K562 (cell line): Measurements from ENCODE around the gene HES4. TPM values are rescaled to one million over a fixed set of nuclear protein-coding genes. Genes with fewer than 3 reads are reported as not detected.

Experiments used
- DDX20 ChIP-seq: fragments of 450-650 bp; IDR thresholded peaks from 2 replicates; pipeline ENCODE4 v1.6.1; 2016; ENCODE audit warnings: missing genetic modification characterization, low read depth, mild to moderate bottlenecking, missing compliant biosample characterization, moderate library complexity
- FOXM1 ChIP-seq, 2 experiments: fragments of 450-650 bp in 1 of 2; sonication (generic) in 1 of 2; formaldehyde crosslinking in 1 of 2; IDR thresholded peaks; 2 replicates each; pipeline versions ENCODE4 v1.6.1 to v1.9.0; 2017 to 2022; ENCODE audit warnings: low read depth in 2 of 2, mild to moderate bottlenecking in 2 of 2, missing genetic modification reagents in 1 of 2, moderate library complexity in 1 of 2
- HDAC1 ChIP-seq, 2 experiments: fragments of 450-650 bp; IDR thresholded peaks; 2 replicates each; pipeline ENCODE4 v1.6.1; 2016 to 2017; ENCODE audit warnings: inconsistent platforms in 1 of 2, mild to moderate bottlenecking in 1 of 2, moderate library complexity in 1 of 2
- KLF13 ChIP-seq: fragments of 450-650 bp; IDR thresholded peaks from 2 replicates; pipeline ENCODE4 v1.6.1; 2016; ENCODE audit warnings: missing genetic modification characterization, low read depth, mild to moderate bottlenecking, missing compliant biosample characterization, moderate library complexity, borderline replicate concordance
- SRF ChIP-seq, 2 experiments: fragments of 250-450, 450-650 bp in 1 of 2; sonication (Bioruptor Pico) in 1 of 2; sonication (generic) in 1 of 2; formaldehyde crosslinking; IDR thresholded peaks; 2 replicates each; pipeline versions ENCODE4 v1.5.0 to v1.5.1; 2020 to 2022; ENCODE audit warnings: mild to moderate bottlenecking in 1 of 2, missing genetic modification reagents in 1 of 2
- TAF7 ChIP-seq: fragments of 450-650 bp; IDR thresholded peaks from 2 replicates; pipeline ENCODE4 v1.6.1; 2016; ENCODE audit warnings: missing genetic modification characterization, missing compliant biosample characterization
- ZNF408 ChIP-seq: fragments of 250-450 bp; sonication (Bioruptor Pico); IDR thresholded peaks from 2 replicates; pipeline ENCODE4 v1.4.0; 2020; ENCODE audit warnings: low read depth, mild to moderate bottlenecking, moderate library complexity
- ZNF740 ChIP-seq, 3 experiments: fragments of 200-800 bp in 1 of 3; sonication (Bioruptor generic) in 1 of 3; sonication (generic) in 1 of 3; formaldehyde crosslinking in 1 of 3; IDR thresholded peaks; 2 replicates each; pipeline versions ENCODE4 v1.6.1 to v1.8.0; 2016 to 2022; ENCODE audit warnings: mild to moderate bottlenecking in 2 of 3, missing compliant biosample characterization in 2 of 3, missing genetic modification characterization in 2 of 3, missing genetic modification reagents in 1 of 3
- polyA plus RNA-seq, 8 experiments: library from polyadenylated mRNA; depleted of rRNA in 4 of 8; stranded (reverse) in 5 of 8; unstranded in 3 of 8; fragments of >200 nt; fragmentation: Nextera tagmentation in 2 of 8; fragmentation: Illumina TruSeq in 1 of 8; extraction: Ambion mirVana in 2 of 8; extraction: Trizol in 1 of 8; gene quantifications; 2 replicates each; pipeline versions ENCODE4 v1.2.1 to v1.2.3, GENCODE V29; 2011 to 2014; ENCODE audit warnings: inconsistent platforms in 1 of 8, missing spikeins in 1 of 8
- total RNA-seq, 7 experiments: library from RNA; depleted of rRNA in 6 of 7; stranded (reverse); fragments of >200 nt in 6 of 7; fragmentation: Illumina TruSeq in 2 of 7; extraction: Trizol in 2 of 7; gene quantifications; 2 replicates each; pipeline versions ENCODE4 v1.2.1 to v1.2.3, GENCODE V29; 2011 to 2021; ENCODE audit warnings: low replicate concordance in 1 of 7
- TF ChIP-seq, protein P1 (sequence below): sonication (generic); formaldehyde crosslinking; IDR thresholded peaks from 2 replicates; pipeline ENCODE4 v1.8.1; 2022; ENCODE audit warnings: missing genetic modification reagents
- TF ChIP-seq, protein P2 (sequence below), 2 experiments: IDR thresholded peaks; 2 replicates each; pipeline ENCODE4 v1.6.1; 2011; ENCODE audit warnings: borderline replicate concordance in 1 of 2, control low read depth in 1 of 2, low read depth in 1 of 2, low read length in 1 of 2, mild to moderate bottlenecking in 1 of 2, mixed read lengths in 1 of 2, moderate library complexity in 1 of 2; ENCODE audit not compliant: insufficient read depth in 1 of 2, insufficient read length in 1 of 2, poor library complexity in 1 of 2, severe bottlenecking in 1 of 2; ENCODE audit errors: extremely low read depth in 1 of 2
- TF ChIP-seq, protein P3 (sequence below), 2 experiments: fragments of 450-650 bp in 1 of 2; IDR thresholded peaks; 2 replicates each; pipeline ENCODE4 v1.6.1; 2011 to 2017; ENCODE audit warnings: low read depth in 2 of 2, antibody characterized with exemption in 1 of 2, borderline replicate concordance in 1 of 2, low read length in 1 of 2, mild to moderate bottlenecking in 1 of 2, mixed read lengths in 1 of 2; ENCODE audit not compliant: control insufficient read depth in 1 of 2
- TF ChIP-seq, protein P4 (sequence below), 2 experiments: IDR thresholded peaks; 2 replicates each; pipeline ENCODE4 v1.6.1; 2012; ENCODE audit warnings: improper control_type of control experiment in 2 of 2, low read depth in 2 of 2, low read length in 2 of 2, borderline replicate concordance in 1 of 2

The HES4 gene
- total and polyA plus RNA-seq, 9 of the 15 experiments (the other 6 are each of a cell fraction or from before 2014, with no cell fraction given) = 0.21 to 43.7 (median 5.3) TPM; not detected in 2

DNA sequence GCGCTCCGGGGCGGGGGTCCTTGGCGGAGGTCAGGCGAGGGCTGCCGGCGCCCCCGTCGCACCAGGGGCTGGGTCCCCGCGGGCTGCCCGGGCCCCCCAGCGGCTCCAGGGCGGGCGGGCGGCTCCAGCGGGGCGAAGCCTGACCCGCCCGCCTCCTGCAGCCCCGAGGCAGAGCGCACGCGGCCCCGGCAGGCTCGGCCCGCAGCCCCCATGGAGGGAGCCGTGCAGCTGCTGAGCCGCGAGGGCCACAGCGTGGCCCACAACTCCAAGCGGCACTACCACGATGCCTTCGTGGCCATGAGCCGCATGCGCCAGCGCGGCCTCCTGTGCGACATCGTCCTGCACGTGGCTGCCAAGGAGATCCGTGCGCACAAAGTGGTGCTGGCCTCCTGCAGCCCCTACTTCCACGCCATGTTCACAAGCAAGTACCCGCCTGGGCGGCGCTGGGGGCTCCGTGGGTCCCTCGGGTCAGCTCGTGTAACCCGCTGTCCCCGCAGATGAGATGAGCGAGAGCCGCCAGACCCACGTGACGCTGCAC lies 38.7 kb downstream of the HES4 start (continued):
- TF ChIP-seq, protein P1, sequence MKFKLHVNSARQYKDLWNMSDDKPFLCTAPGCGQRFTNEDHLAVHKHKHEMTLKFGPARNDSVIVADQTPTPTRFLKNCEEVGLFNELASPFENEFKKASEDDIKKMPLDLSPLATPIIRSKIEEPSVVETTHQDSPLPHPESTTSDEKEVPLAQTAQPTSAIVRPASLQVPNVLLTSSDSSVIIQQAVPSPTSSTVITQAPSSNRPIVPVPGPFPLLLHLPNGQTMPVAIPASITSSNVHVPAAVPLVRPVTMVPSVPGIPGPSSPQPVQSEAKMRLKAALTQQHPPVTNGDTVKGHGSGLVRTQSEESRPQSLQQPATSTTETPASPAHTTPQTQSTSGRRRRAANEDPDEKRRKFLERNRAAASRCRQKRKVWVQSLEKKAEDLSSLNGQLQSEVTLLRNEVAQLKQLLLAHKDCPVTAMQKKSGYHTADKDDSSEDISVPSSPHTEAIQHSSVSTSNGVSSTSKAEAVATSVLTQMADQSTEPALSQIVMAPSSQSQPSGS (CRISPR knock-in tag) = peak; percentile 64; the same call in 1 of the 2 replicates
- no peak for TF ChIP-seq TAF7 (tag)
- no peak for TF ChIP-seq KLF13
- TF ChIP-seq, protein P2, sequence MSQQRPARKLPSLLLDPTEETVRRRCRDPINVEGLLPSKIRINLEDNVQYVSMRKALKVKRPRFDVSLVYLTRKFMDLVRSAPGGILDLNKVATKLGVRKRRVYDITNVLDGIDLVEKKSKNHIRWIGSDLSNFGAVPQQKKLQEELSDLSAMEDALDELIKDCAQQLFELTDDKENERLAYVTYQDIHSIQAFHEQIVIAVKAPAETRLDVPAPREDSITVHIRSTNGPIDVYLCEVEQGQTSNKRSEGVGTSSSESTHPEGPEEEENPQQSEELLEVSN (IDR thresholded peaks at IDR 0.05; ENCODE audit: borderline replicate concordance in 1 of 2, extremely low read depth in 1 of 2, insufficient read depth in 1 of 2, insufficient read length in 1 of 2, low read depth in 1 of 2, low read length in 1 of 2, poor library complexity in 1 of 2, severe bottlenecking in 1 of 2) = peak; percentile 95 to 97
- TF ChIP-seq, protein P3, sequence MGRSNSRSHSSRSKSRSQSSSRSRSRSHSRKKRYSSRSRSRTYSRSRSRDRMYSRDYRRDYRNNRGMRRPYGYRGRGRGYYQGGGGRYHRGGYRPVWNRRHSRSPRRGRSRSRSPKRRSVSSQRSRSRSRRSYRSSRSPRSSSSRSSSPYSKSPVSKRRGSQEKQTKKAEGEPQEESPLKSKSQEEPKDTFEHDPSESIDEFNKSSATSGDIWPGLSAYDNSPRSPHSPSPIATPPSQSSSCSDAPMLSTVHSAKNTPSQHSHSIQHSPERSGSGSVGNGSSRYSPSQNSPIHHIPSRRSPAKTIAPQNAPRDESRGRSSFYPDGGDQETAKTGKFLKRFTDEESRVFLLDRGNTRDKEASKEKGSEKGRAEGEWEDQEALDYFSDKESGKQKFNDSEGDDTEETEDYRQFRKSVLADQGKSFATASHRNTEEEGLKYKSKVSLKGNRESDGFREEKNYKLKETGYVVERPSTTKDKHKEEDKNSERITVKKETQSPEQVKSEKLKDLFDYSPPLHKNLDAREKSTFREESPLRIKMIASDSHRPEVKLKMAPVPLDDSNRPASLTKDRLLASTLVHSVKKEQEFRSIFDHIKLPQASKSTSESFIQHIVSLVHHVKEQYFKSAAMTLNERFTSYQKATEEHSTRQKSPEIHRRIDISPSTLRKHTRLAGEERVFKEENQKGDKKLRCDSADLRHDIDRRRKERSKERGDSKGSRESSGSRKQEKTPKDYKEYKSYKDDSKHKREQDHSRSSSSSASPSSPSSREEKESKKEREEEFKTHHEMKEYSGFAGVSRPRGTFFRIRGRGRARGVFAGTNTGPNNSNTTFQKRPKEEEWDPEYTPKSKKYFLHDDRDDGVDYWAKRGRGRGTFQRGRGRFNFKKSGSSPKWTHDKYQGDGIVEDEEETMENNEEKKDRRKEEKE (IDR thresholded peaks at IDR 0.05; ENCODE audit: borderline replicate concordance in 1 of 2, control insufficient read depth in 1 of 2, low read depth in 2 of 2, low read length in 1 of 2) = no peak
- no peak for TF ChIP-seq DDX20 (tag)
- peak in 1 of 2 experiments; percentile 64; a peak in 2 of 4 replicates for TF ChIP-seq HDAC1 (IDR thresholded peaks at IDR 0.05)
- TF ChIP-seq ZNF740 (CRISPR knock-in tag; IDR thresholded peaks at IDR 0.05) = peak; percentile 53
- TF ChIP-seq ZNF740 (tag; IDR thresholded peaks at IDR 0.05) = no peak
- TF ChIP-seq ZNF408 (CRISPR knock-in tag) = no peak
- TF ChIP-seq, protein P4, sequence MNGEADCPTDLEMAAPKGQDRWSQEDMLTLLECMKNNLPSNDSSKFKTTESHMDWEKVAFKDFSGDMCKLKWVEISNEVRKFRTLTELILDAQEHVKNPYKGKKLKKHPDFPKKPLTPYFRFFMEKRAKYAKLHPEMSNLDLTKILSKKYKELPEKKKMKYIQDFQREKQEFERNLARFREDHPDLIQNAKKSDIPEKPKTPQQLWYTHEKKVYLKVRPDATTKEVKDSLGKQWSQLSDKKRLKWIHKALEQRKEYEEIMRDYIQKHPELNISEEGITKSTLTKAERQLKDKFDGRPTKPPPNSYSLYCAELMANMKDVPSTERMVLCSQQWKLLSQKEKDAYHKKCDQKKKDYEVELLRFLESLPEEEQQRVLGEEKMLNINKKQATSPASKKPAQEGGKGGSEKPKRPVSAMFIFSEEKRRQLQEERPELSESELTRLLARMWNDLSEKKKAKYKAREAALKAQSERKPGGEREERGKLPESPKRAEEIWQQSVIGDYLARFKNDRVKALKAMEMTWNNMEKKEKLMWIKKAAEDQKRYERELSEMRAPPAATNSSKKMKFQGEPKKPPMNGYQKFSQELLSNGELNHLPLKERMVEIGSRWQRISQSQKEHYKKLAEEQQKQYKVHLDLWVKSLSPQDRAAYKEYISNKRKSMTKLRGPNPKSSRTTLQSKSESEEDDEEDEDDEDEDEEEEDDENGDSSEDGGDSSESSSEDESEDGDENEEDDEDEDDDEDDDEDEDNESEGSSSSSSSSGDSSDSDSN (IDR thresholded peaks at IDR 0.05; ENCODE audit: borderline replicate concordance in 1 of 2, low read depth in 2 of 2, low read length in 2 of 2) = no peak; a peak in 1 of 4 replicates
- no peak for TF ChIP-seq SRF (CRISPR knock-in tag; IDR thresholded peaks at IDR 0.05)
- no peak for TF ChIP-seq FOXM1 (IDR thresholded peaks at IDR 0.05; ENCODE audit: low read depth)
- TF ChIP-seq FOXM1 (CRISPR knock-in tag; IDR thresholded peaks at IDR 0.05; ENCODE audit: low read depth) = peak; percentile 78; the same call in 1 of the 2 replicates
